ENCODE data around the gene NANOS2. TPM values are rescaled to one million over a fixed set of nuclear protein-coding genes. Genes with fewer than 3 reads are reported as not detected.

Gene NANOS2
- total RNA-seq, result not detected in 2 replicates

DNA sequence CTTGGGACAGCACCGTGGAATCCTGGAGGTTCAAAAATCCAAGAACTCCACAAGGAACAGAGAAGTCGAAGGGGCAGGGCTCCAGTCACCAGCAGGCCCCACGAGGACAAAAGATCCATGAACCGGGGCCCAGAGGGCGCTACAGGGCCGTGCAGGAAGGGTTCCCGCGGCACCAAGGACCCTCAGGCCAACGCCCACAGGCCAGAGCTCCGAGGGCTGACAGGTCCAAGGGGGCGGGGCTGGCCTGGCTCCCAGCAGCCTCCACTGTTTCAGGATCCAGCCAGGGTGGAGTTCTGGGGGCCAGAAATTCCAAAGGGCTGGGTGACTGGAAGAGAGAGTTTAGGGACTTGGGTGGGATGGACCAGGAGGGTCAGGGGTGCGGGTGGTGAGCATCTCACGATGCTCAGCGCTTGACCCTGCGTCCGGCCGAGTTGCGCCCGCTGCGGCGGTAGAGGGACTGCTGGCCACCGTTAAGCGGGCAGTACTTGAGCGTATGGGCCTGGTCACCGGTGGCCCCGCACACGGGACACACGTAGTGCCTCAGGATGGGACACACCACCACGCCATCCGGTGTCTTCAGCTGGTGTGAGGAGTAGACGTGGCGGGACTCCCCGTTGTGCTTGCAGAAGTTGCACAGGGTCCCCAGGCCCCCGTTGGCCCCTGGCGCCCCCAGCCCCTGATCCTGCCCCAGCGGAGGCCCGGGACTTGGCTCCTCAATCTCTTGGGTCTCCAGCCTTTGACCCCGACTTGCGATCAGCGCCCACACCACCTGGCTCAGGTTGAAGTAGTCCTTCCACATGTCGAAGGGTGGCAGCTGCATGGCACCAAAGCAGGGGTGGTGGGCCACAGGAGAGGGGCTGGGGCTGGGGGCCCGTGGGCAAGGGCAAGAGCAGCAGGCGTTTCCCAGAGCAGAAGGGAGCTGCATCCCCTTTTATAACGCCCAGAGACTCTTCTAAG, at the start of gene NANOS2:
TSS of gene NANOS2 (minus strand) at position 905 of the 957 bp plus-strand sequence. CDS start at position 820, 85 bp downstream.
- DNase-seq (ENCODE audit: low read depth), result no peak

DNA sequence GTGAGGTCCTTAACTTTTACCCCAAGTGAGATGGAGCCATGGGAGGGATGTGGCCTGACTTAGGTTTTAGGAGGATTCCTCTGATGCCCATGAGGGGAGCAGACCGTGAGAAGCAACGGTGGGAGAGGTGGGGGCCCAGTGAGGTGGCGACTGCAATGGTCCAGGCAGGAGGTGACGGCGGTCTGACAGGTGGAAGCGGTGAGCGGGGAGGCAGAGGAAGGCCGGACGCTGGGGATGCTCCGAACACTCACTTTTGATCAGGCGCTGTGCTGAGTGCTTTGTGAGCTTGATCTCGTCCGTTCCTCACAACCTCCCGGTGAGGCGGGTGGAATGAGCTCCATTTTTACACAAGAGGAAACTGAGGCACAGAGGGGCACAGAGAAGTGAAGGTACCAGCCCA, 47.4 kb upstream of the NANOS2 start:
- no peak for DNase-seq (ENCODE audit: low read depth)

DNA sequence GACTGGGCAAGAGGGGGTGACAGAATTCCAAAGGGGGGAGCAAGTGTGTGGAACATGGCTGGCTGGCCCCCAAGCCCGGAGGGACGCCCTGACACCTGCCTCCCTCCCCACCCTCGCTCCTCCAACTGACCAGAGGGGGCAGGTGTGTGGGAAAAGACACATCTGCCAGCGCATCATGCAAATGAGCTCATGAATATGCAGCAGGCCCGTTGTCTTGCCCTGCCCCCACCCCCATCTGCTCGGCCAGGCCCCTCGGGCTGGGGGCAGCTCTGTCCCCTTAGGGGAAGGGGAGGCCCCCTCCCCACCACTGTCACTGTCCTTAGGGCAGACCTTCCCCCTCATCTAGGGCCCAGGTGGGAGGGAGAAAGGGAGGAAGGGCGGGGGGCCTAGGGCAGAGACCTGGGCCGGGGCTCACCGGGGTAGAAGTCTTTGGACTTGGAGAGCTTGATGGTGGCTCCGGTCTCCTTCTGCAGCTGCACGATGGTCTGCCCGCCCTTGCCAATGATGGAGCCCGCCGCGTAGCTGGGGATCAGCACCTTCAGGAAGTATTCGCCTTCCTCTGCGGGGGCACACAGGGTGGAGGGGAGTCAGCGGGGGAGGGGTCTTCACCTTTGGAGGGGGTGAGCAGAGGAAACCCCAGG, 46.1 kb upstream of the NANOS2 start:
- DNase-seq (ENCODE audit: low read depth), result no peak

DNA sequence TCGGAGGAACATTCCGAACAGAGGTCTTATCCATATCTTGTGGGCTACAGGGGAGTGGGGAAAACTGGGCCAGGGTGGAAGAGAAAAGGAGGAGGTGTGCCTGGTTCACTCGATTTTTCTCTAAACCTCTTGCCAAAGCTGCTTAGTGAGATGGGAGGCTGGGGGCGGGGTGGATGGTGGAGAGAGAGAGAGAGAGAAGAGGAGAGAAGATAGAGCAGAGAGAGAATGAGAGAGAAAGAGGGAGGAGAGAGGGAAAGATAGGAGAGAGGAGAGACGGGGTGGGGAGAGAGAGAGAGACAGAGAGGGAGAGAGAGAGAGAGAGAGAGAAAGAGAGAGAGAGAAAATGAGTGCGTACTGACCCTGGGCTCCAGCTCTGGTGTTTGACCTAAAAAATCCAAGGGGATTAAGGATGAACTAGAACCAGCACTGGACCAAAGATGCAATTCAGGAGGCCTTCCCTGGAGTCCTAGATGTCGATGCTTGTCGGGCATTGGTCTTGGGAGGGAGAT, 45.0 kb upstream of the NANOS2 start:
- no peak for DNase-seq (ENCODE audit: low read depth)

DNA sequence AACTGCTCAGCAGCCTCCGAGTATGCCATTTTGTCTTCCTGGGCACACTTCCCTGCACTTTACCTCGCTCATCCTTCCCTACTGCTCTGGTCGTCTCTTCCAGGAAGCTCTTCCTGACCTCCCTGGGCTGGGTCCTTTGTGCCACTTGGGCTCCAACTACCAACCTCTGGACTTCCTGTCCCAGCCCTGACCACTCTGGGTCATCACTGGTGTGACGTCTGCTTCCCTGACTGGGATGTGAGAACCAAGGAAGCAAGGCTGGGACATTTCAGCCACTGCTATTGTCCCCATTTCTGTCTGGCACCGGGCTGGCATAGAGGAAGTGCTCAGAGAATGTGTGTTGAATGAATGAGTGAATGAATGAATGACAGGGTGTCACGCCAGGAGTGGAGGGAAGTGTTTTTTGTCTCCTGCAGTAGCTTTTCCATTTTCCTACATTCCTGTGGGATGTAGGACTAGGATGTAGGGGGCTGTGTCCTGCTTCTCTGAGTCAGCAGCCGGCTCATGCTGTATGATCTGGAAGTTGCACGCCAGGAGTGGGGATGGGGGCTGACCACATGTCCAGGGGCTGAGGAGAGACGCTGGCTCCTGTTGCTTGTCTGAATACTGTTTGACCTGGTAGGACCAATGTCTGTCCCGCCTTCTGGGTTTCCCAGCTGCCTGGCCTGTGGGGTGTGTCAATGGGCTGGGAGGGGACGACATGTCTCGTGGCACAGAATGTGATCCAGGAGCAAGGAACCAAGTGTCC, 44.4 kb upstream of the NANOS2 start:
- DNase-seq (ENCODE audit: low read depth), result no peak

DNA sequence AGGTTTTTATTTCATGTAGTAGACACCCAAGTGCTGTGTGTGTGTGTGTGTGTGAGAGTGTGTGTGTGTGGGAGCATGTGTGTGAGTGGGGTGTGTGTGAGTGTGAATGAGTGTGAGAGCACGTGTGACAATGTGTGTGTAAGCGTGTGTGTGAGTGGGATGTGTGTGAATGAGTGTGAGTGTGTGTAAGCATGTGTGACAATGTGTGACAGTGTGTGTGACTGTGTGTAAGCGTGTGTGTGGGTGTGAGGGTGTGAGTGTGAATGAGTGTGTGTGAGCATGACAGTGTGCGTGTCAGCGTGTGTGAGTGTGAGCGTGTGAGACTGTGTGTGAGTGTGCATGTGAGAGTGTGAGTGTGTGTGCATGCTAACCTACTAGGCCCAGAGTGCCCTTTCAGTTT, 43.7 kb upstream of the NANOS2 start:
- no peak for DNase-seq (ENCODE audit: low read depth)

DNA sequence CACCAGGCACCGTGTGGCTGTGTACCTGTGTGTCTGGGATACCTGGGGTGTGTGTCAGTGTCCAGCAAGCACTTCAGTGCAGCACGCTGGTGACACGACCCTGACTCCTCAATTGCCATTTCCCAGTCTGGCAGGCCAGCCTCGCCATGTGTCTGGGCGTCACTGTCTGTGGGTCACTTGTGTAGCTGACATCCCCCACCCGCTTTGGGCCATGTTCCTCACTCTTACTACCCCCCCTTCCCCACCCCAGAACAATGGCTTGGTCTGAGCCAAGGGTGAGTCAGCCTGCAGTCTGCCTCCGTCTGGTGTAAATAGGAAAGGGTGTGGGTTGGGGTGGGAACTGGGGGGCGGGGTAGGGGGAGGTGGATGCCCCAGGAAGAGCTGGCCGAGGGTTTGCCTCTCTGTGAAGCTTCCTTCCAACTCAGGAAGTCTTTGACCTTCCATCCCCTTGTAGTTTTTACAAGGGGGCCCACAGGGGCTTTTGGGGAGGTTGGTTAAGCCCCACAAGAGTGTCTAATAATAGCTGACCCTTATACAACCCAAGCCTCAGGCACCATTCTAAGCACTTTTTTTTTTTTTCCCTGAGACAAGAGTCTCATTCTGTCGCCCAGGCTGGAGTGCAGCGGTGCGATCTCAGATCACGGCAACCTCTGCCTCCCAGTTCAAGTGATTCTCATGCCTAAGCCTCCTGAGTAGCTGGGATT, 41.5 kb upstream of the NANOS2 start:
- DNase-seq (ENCODE audit: low read depth), result peak; percentile 78

DNA sequence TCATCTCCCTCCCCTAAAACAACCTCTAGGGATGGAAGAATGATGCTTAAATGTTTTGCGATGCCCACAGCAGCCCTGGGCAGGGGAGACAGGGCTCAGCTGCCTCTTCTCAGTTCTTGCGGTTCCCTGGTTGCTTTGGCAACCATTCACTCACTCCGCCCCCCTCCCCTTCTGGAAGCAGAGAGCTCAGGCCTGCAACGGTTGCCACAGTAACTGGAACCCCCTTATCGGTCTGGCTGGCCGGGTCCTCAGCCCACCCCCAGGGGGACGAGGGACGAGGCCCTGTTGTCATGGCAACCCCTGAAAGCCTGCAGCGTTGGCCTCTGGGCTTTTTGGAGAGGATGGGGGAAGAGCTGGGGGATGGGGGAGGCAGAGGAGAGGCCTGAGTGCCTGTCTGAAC, 39.6 kb upstream of the NANOS2 start:
- no peak for DNase-seq (ENCODE audit: low read depth)

DNA sequence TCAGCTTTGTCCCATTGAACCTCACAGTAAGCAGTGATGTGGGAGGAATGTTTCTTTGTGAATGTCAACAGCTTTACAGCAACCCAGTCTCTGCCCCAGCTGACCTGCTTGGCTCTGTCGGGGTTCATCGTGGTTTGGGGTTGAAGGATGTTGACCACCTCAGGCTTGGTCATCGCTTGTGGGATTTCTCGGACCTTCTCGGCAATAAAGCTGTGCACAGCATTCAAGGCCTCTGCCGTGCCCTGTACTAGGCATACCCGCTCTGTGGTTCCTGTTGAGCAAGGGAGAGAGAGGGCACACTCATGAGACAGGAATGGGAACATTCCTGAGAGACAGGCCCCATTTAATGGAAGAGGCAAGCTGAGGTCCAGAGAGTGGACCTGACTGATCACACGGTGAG, 39.1 kb upstream of the NANOS2 start:
- DNase-seq (ENCODE audit: low read depth), result no peak

DNA sequence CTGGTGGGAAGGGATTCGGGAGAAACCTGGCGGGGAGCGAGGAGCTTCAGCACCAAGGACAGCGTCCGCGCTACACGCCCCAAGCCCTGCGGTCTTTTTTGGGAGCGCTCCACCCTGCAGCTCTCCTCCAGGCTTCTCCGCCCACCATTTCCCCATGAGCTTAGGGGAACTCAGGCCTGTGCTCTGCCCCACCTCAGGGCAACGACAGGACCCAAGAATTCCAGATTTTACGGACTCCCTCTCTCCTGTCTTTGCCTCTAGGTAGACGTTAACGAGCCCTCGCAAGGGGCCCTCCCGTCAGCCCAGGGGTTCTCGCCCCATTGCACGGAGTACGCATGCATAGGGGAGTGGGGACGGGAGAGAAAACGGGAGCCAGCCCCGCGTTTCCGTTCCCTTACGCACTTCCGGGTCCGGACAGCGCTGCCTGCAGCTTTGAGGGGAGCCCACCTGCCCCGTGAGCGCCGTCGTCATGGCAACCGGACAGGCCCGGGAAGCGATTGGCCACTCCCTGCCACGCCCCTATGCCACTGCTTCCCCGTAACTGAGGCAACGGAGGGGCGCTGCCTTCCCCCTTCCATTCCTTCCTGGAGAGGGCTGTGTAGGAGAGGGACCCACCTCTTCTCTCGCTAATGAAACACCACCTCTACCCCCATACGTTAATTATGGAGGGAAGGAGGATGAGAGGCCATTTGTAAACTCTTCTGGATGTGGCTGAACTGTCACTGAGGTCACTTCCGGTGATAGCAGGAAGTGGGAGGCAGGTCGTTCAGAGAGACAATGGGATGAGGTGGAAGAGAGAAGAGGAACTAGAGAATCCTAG, 38.3 kb upstream of the NANOS2 start:
- DNase-seq (ENCODE audit: low read depth), result peak; percentile 22

DNA sequence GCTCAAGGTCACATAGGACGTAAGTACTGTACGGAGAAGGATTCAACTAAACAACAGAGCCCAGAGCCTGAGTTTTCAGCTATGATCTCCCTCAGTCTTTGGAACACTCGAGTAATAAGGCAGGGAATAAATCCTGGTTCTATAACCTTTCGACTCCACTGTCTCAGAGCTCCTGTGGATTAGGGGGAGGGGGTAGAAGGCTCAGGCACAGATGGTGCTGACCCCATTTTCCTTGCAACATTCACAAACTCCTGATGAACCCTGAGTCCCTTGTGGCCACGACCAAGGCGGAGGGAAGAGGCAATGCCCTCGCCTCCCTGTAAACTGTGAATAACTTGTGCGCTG, 37.7 kb upstream of the NANOS2 start:
- no peak for DNase-seq (ENCODE audit: low read depth)

DNA sequence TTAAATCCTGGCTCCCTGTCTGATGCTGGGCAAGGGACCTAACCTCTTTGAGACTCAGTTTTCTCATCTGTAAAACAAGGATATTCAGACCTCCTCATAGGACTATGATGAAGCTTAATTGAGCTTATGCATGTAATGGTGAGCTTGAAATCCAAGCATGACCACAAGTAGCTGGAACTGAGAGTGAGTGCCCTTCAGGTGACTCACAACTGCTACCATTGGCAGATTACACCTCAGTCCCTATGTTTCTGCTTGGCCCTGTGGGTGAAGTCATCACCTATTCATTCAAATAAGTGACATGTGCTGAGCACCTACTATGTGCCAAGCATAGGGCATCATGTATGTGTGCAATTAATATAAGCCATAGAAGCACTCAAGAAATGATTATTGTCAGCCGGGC, 33.3 kb upstream of the NANOS2 start:
- peak; percentile 69 for DNase-seq (ENCODE audit: low read depth)

DNA sequence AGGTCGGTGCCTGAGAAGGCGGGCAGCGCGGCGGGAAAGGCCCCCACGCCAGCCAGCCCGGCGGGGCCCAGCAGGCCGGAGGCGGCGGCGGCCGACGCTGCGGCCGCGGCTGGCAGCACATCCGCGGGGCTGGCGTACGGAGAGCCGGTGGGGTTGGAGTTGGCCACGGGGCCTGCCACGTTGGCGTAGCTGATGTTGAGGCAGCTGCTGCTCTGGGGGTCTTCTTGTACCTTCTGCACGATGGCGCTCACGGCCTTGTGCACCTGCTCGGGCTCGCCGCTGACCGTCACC, 25.9 kb upstream of the NANOS2 start:
- no peak for DNase-seq (ENCODE audit: low read depth)

DNA sequence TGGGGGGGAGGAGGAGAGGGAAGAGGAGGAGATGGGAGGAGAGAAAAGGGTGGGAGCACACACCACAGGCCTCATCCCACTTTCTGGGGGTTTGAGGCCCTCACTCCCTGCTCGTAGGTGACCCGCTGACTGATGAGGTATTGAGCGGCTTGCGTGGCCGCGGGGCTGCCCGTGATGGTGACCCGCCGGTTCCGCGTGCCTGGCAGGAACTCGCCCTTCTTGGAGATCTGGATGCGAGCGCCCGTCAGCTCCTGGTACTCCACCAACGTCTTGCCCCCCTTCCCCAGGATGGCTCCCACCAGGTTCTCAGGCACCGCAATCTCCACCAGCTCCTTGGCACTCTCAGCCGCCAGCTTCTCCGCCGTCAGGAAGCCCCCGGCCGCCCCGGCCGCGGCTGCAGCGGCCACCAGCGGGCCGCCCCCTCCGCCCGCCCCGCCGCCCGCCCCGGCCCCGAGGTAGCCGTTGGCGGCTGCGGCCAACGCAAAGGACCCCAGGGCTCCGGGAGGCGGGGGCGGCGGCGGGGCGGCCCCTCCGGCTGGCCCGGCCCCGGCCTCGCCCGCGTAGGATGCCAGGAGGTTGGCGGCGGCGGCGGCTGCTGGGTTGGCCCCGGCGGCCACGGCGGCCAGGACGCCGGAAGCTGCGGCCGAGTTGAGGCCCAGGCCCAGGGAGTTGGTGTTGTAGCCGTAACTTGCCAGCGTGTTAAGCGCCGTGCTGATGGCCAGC, 25.4 kb upstream of the NANOS2 start:
- DNase-seq (ENCODE audit: low read depth), result no peak

DNA sequence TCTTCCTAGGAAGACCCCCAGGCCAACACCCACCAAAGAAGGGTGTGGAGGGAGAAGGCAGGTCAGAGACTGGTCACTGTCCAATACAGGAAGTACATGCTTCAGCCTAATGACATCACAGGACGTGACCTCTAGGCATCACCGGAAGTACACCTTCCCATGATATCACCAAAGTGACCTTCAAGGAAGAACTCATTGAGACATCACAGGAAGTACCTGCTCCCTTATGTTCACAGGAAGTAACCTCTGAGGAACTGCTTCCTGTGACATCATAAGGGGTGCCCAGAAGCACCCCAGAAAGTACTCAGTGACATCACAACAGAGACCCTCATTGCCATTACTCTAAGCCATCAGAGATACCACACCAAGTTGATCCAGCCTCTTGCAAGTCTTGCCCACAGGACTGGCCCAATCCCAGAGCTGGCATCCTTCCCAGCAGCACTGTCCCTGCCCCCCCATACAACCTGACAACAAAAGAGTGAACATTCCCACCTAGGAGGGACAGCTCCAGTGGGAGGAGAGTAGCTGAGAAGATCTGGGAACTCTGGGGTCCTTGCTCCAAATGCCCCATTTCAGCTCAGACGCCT, 24.2 kb upstream of the NANOS2 start:
- no peak for DNase-seq (ENCODE audit: low read depth)

DNA sequence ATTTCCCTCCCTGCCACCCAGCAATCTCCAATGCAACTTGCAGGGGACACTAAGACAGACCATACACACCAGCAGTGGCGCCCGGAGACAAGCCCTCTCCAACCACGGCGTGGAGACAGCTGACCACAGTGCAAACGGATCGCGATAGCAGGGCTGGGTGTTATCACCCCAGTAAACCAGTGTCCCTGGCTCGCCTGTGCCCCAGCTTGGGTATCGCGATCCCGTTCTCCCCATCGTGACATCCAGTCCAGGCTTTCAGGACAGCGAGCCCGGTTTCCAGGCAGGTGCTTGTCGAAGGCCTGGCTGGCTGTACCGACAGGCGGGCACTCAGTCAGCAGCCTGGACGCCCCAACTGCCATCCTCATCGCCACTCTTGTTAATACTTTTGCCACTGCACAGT, 20.7 kb upstream of the NANOS2 start:
- no peak for DNase-seq (ENCODE audit: low read depth)

DNA sequence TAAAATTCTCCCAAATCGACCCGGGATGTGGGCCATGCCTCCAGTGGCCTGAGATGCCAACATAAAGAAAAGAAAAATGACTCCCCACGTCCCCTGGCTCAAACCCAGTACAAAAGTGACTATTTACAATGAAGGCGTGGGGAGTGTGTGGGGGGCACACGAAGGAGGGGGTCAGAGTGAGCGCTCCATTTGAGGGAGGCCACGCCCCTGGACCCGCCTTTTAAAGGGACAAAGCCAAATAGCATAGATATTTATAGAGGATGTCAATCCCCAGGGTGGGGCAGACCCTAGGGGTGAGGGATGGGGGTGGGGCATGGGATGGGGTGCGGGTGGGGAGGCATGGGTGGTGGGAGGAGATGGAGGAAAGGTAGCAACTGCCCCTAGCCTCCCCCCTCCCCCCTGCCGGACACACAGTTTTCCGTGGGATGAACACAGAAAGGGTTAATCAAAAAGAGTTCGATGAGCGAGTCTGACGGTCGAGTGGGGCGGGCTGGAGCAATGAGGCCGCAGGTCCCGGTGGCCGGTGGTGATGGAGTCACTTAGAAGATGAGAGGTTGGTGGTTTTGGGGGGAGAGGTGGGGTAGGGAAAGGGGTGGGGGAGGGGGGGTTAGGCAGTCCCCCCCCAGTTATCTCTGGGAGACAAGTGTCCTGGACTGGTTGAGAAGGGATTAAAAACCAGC, 20.1 kb upstream of the NANOS2 start:
- DNase-seq (ENCODE audit: low read depth), result no peak

DNA sequence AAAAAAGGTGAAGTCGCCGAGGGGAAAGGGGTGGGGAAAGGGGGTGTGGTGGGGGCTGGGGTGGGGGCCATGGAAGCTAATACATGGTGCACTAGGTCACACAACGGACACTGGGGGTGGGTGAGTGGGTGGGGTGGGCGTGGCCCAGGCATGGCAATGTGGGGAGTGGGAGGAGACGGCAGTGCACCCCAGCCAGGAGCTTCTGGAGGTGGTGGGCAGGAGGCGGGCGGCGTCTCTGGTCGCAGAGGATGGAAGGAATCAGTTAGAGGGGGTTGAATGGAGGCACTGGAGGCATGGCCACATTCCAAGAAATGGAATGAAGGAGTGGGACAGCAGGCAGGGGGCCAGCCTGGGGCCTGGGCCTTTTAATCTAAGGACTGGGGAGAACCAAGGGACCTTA, 19.2 kb upstream of the NANOS2 start:
- DNase-seq (ENCODE audit: low read depth), result no peak

DNA sequence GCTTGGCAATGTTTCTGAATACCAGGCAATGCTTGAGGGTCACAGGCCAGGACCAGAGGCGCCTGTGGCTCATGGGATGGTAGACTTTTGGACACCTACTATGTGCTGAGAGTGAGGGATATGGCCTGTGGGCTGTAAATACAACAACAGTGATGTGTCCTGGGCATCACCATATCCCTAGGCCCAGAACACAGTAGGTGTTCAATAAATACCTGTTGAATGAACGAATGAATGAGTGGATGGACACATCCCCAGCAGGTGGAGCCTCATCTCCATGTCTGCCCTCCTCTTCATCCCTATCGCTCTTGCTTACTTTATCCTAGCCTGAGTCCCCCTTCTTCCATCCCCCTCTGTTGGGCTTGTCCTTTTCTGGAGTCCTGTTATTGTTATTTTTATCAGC, 16.5 kb upstream of the NANOS2 start:
- no peak for DNase-seq (ENCODE audit: low read depth)
